Activated CD4-positive, CD25-positive, alpha-beta regulatory T cell treated with anti-CD3 and anti-CD28 coated beads, Interleukin-2, amount 50 U/mL, for 72 hours (primary cell): Measurements from ENCODE around the gene PPP2R2D.

Experiments
- DNase-seq: peaks from one replicate; pipeline ENCODE4 v3.0.0; 2021

The PPP2R2D gene

DNA sequence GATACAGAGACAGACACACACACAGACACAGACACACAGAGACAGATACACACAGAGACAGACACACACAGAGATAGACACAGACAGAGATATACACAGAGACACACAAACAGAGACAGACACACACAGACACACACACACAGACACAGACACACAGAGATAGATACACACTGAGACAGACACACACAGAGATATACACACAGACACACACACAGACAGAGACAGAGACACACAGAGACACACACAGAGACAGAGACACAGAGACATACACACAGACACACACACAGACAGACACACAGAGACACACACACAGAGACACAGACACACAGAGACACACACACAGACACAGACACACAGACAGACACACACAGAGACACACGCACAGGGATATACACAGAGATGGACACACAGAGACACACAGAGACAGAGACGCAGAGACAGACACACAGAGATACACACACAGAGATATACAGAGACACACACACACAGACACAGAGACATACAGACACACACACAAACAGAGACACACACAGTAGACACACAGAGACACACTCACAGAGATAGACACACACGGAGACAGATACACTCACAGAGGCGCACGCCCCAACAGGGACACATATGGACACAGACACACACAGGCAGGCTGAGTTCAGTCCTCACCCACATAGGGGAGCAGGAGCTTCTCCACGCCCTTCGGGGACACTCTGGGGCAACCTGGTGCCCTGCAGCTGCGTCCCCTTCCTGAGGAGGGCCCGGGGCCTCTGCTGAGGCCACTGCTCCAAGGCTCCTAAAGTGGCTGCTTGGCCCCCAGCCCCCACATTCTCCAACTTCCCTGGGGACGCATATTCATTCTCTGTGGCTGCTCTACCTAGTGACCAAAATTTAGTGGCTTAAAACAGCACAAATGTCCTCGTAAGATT lies 10.3 kb upstream of the PPP2R2D start:
- no peak for DNase-seq

GRCh38 chr10:131891196-131891928 lies 9.4 kb upstream of the PPP2R2D start:
- DNase-seq: no peak

- no peak for DNase-seq
Observed at GRCh38 chr10:131891929-131892805, 8.6 kb upstream of the PPP2R2D start.

DNA sequence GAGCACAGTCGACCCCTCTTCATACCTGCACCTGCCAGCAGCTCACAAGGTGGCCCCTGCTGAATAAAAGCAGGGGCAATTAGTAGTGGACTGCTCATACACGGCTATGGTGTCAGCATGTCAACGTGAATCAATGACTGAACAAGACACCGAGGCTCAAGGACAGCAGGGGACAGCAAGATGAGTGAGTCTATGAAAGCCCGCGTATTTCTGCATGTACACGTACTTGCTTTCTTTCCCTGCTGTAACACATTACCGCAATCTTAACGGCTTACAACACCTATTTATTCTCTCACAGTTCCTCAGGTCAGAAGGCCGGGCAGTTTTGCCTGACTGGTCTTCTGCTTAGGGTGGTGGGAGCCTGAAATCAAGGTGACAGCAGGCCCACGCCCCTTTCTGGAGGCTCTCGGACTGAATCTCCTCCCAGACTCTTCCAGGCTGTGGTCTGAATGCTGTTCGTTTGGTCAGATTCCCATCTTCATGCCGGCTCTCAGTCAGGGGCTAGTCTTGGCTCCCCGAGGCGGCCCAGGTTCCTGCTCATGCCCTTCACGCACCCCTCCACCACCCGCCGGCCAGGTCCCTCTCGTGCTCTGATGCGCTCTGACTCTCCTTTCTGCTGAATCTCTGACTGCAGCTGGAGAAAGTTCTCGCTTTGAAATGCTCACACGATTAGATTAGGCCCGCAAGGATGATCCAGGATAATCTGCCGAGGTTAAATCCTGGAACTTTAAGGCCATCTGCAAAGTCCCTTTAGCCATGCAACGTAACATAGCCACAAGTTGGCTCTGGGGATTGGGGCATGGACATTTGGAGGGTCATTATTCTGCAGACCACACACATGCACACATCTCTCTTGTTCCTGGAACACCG lies 7.8 kb upstream of the PPP2R2D start:
- DNase-seq: no peak

DNA sequence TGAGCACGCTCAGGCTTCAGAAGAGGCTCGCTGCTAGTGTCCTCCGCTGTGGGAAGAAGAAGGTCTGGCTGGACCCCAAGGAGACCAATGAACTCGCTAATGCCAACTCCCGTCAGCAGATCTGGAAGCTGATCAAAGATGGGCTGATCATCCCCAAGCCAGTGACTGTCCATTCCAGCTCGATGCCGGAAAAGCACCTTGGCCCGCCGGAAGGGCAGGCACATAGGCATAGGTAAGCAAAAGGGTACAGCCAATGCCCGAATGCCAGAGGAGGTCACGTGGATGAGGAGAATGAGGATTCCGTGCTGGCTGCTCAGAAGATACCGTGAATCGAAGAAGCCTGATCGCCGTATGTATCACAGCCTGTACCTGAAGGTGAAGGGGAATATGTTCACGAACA lies 5.7 kb upstream of the PPP2R2D start:
- no peak for DNase-seq

DNA sequence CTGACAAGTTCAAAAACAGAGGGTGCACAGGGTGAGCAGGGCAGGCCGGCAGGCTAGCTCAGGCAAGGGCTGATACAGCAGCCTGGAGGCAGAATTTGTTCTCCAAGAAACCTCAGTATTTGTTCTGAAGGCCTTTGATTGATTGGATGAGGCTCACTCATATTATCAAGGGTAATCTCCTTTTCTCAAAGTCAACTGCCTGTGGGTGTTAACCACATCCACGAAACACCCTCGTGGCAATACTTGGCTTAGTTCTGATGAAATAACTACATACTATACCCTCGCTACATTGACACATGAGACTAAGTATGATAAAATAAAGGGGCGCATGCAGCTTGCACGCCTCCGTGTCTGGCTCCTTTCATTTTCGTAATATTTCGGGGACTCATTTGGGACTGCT lies 4.4 kb upstream of the PPP2R2D start:
- DNase-seq: no peak

- no peak for DNase-seq
Observed at GRCh38 chr10:131897297-131897899, 3.4 kb upstream of the PPP2R2D start.

DNA sequence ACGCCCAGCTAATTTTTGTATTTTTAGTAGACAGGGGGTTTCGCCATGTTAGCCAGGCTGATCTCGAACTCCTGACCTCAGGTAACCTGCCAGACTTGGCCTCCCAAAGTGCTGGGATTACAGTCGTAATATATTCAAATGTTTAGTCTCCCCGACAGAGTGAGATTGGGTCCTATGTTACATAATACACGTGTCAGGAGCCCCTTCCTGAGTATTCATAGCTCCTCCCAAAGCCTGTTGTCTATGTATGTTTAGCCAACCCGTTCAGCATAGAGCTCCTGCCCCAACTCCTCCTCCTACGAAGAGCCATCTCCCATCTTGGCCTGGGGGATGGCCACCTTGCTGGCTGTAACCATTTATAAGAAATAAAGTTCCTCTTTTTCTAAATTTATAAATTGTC lies 2.7 kb upstream of the PPP2R2D start:
- no peak for DNase-seq

DNA sequence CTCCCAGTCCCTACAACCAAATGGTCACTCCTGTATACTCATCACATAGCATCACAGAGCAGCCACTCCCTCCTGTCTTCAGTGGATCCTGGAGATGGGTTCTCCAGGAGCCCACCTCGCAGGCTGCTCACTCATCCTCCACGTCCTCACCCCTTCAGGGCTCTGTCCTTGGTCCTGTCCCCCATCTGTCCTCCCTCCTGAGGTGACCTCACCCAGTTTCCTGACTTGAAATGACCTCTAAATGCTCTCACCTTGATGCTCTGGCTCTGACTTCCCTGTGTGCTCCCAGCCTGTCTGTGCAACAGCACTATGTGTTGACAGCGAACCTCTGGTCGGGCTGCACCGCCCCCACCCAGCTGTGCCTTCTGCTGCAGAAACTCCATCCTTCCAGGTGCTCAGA lies 2.1 kb upstream of the PPP2R2D start:
- no peak for DNase-seq

DNA sequence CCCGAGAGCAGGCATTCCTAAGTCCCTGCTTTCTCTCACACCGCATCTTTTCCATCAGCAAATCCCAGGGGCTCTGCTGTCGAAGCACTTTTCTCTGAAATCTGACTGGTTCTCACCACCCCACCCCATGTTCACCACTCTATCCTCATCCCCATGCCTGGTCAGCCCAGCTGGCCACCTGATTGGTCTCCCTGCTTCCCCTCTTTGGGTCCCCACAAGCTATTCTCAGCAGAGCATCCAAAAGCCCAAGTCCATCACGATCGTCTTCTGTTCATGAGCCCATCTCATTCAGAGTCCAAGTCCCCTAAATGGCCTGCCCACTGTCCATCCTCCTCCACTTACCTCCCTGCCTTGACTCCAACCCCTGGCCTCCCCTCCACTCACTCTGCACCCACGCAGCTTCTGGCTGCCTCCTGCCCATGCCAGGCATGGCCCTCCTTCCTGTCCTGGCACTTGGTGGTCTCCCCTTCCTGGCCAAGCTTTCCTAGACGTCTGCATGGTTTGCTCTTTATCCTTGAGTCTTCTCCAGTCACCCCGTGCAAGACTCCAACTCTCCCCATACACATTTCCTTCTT lies 1.6 kb upstream of the PPP2R2D start:
- no peak for DNase-seq

- no peak for DNase-seq
Observed at GRCh38 chr10:131899695-131900349, 986 bp upstream of the PPP2R2D start.

GRCh38 chr10:131901181-131901829 lies 497 bp downstream of the PPP2R2D start:
- peak; percentile 62 for DNase-seq

- no peak for DNase-seq
Observed at GRCh38 chr10:131902211-131902610, 1.4 kb downstream of the PPP2R2D start.

GRCh38 chr10:131902691-131903090 lies 1.9 kb downstream of the PPP2R2D start:
- DNase-seq: no peak

- no peak for DNase-seq
Observed at GRCh38 chr10:131905267-131905571, 4.4 kb downstream of the PPP2R2D start.

DNA sequence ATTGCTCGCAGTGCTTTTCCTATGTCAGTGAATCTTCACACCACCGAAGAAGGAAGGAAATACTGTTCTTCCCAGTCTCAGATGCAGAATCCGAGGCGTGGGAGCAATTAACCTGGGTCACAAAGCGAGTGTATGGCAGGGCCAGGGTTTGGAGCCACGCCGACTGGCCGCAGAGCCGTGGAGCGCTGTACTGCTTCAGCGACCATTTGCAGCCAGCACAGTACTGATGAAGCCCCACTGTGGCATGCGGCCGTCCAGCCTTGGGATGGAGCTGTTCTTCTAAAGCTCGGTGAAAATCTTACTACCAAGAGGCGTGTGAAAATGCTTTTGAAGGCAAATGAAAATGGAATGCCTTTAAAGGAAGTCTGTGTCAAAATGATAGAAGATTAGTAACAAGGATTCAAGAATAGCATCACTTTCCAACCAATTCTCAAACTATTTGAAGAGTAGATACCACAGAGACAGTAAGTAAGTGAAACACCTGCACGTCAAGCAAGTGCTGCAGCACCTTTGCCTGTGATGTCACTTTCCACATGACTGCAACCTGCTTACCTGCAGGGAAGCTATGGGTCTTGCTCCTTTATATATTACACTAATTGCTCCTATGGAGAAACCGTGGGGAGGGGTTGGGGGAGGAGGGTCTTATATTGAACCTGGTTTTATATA lies 4.9 kb downstream of the PPP2R2D start:
- DNase-seq: no peak

DNA sequence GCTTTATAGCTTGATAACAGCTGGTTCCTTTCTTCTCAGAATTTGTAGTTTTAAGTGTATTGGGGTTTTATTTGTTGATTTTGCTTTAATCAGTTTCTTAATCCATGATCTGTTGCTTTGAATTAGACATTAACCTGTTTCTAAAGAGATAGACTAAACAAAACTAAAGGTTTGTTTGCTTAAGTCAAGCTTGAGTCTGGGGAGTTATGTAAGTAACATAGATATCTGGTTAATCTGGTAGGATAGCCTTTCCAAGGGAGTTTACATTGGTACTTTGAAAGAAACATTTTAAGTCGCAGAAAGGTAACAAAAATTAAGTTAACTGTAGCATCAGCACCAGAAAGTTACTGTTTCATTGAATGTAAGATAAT lies 5.4 kb downstream of the PPP2R2D start:
- no peak for DNase-seq

DNA sequence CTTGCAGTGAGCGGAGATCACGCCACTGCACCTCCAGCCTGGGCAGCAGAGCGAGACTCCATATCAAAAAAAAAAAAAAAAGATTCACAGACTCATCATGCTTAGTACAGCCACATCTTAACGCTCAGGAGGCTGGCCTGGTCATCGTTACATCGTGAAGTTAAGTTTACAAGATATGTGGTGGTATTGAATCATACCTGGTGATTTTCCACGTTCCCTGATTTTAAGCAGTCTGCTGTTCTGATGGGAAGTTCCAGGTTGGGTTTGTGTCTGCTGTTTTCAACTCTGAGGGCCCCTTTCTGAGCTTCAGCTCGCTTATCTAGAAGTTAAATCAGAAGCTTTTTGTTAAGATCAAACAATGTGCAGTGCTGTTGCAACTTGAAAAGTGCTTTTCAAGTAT lies 6.9 kb downstream of the PPP2R2D start:
- no peak for DNase-seq

DNA sequence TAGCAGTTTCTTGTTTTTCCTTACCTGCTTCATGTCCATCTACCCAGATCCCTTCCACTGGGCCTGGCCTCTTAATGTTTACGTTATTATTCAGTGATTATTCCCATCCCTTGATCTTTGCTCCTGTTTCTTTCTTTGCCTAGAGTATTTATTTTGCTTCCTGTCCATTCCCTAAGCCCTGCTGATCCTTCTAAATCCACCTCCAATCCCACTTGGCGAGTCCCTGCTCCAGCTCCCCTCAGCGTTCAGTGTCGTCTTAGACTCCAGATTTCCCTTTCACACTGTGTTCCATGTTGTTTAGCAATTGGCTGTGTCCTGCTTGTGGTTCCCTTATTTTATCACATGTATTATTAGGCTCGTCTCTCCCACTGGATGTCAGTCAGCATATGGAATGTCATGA lies 7.3 kb downstream of the PPP2R2D start:
- no peak for DNase-seq
